CD4-positive, alpha-beta T cell treated with Interleukin-10 for 1 hour (primary cell): Measurements from ENCODE around the gene ADAMTS1.

ENCODE experiments used
- DNase-seq: peaks from one replicate; pipeline ENCODE4 v3.0.0-alpha.2; 2020

ADAMTS1 gene

GRCh38 chr21:26811482-26811881, 33.7 kb downstream of the ADAMTS1 start:
- DNase-seq: no peak

GRCh38 chr21:26810676-26811415, 34.4 kb downstream of the ADAMTS1 start:
- no peak for DNase-seq

DNA sequence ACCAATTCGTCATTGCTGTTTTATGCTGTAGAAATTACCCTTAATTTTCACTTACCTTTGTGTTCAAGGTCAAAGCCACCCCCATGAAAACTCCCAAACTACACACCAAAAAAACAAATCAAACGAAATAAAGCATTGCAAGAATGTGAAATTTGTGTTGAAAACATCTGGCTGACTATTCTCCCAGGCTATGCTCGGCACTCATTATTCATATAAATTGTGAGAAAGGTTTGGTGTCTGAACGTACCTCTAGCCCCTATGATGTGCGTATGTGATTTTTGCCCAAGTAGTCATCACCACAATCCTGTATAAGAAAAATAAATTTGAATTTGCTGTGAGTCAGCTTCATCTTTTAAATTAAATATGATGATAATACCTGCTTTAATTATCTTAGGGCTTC, 34.9 kb downstream of the ADAMTS1 start:
- DNase-seq: no peak

GRCh38 chr21:26809745-26810144, 35.5 kb downstream of the ADAMTS1 start:
- DNase-seq: no peak

DNA sequence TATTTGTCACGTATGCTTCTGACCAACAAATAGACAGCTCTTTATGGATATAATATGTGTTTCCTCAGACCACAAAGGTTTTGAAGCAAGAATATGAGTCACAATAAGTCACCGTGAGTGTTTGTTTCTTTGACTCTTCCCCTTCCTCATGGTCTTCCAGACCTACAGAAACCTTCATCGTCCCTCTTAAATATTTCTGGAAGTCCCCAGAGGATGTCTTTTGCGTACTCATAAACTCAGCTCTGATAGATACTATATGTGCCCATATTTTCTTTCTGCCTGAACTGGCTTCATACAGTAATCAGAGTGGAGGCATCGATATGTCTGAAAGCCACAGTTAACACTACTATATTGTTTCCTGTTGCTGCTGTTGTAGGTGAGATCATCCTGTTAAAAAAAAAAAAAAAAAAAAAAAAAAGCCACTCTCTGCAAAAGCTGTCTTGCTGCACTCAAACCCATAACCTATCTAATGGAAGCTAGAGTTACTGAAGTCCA, 38.4 kb downstream of the ADAMTS1 start:
- DNase-seq: no peak

GRCh38 chr21:26804895-26805609, 40.2 kb downstream of the ADAMTS1 start:
- no peak for DNase-seq

DNA sequence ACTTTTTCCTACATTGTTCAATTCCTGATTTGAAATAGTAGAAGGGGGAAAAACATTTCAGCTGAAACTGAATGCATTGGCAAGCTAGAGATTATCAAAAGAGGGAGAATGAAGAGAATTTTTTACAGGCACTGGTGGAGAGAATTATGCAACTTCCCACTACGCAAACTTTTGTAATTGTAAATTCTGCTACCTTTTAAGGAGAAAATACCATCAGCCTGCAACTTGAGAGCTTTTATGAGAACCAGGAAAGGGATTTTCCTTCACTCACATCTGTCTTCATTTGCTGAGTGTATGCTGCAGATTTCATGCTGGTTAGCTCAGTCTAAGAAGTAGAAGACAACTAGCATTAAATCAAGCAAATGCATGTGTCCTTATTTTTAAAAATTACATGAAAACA, 43.7 kb downstream of the ADAMTS1 start:
- DNase-seq: no peak

GRCh38 chr21:26800970-26801431, 44.2 kb downstream of the ADAMTS1 start:
- no peak for DNase-seq

GRCh38 chr21:26800455-26800854, 44.8 kb downstream of the ADAMTS1 start:
- no peak for DNase-seq

- DNase-seq: no peak
Observed at GRCh38 chr21:26800001-26800400, 45.2 kb downstream of the ADAMTS1 start.

DNA sequence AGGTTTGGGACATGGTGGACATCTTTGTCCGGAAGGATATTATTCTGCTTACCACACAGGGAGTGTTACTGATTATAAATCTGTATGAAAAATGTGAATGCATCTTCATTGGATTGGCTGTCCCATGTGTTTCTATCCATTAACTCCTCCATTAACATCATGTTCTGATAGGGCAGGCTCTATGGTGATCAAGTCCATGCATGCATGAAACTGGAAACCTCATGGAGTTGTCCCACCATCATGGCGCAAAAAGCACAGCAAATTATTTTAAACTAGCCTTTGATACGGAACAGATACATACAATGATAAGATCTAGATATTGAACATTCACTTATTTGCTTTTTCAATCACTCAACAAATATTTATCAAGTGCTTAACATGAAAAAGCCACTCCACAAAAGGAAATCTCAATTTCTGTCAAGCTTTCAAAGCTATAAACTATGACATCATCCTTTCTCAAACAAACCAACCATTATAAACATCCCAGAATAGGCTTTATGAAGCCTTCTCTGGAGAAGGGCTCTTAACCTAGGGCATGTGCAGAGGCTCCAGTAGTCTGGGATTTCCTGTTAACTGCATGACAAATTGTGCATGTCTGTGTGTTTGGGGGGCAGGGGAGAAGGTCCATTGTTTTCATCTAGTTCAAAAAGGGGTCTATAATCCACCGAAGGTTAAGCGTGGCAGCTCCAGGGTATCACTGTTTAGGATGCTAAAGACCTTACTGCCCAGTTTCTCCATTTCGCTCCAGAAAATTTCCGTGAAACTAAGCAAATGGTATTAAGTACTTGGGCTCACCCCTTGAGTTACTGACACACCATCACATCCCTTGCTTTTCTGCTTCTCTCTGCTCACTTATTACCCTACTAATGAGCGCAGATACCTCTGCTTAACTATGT, 46.1 kb downstream of the ADAMTS1 start:
- no peak for DNase-seq

DNA sequence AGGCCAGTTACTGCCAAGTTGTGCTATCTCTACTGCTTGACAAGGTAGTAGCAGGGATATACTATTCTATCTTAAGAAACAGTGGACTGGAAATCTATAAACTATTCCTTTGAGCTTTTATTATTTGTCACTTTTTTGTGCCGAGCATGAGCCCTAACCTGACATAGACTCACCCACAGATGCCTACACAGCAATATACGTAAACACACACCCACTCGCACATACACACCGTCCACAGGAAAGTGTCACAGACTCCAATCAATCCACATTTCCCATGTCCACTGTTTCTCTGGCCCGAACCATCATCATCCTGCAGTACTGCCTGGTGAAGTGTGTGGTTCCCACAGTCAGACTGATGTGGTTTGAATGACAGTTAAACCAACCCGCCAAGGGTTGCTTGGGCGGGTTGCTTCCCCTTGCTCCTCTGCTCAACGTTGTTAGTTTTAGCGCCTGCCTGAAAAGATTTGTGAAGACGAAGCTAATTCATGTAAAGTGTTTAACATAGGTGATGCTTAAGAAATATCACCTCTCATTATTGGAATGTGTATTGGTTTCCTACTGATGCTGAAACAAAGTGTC, 47.2 kb downstream of the ADAMTS1 start:
- DNase-seq: no peak

DNA sequence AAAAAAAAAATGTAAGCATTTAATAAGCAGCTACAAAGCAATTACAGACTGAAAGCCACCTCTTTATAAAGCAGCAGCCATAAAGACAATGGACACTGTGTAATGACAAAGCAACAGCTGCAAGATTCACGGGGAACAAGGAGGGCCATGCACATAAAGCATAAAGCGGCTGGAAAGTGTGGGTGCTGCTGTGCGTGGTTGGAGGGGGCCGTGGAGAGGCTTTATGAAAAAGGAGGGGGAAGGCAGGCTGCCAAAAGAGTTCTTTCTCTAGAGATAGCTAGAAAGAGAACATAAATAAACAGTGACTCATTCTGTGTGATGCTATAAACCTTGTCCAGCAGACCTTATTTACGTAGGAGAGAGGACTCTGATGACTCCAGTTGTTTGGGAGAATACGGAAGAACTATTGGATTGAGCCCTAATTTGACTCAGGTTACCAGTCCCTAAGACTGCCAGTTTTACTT, 49.3 kb downstream of the ADAMTS1 start:
- DNase-seq: no peak

GRCh38 chr21:26795412-26795805, 49.8 kb downstream of the ADAMTS1 start:
- DNase-seq: no peak

DNA sequence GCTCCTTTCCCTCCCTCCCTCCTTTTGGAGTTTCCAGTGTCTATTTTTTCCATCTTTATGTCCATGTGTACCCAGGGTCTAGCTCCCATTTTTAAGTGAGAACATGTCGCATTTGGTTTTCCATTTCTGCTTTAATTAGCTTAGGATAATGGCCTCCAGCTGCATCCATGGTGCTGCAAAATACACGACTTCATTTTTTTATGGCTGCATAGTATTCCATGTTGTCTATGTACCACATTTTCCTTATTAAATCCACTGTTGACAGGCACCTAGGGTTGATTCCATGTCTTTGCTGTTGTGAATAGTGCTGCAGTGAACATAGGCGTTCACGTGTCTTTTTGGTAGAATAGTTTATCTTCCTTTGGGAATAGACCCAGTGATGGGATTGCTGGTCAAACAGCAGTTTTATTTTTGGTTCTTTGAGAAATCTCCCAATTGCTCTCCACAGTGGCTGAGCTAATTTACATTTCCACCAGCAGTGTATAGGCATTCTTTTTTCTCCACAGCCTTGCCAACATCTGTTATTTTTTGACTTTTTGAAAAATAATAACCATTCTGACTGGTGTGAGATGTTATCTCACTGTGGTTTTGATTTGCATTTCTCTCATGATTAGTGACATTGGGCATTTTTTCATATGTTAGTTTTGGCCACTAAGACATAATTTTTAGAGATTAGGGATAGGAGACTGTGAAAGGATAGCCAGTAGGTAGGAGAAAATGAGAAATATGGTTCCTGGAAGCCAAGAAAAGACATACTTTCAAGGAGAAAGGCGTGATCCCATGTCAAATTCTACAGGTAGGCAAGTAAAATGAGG, 50.4 kb downstream of the ADAMTS1 start:
- no peak for DNase-seq

GRCh38 chr21:26790296-26790695, 54.9 kb downstream of the ADAMTS1 start:
- no peak for DNase-seq

- no peak for DNase-seq
Observed at GRCh38 chr21:26788790-26789189, 56.4 kb downstream of the ADAMTS1 start.
